Ascending aorta (tissue), 2 donors: Measurements from ENCODE around the gene MAFF. TPM values are rescaled to one million over a fixed set of nuclear protein-coding genes. Genes with fewer than 3 reads are reported as not detected.
"Not testable (repeated sequence)": the region's sequence is repeated elsewhere in the genome, so short reads cannot be mapped to it uniquely, and the experiment has no call there.

Experiments
- DNase-seq, 2 donors: peaks; one replicate each; pipeline ENCODE4 v3.0.0-alpha.2; 2019; ENCODE audit warnings: low spot score in 2 of 2
- H3K27ac ChIP-seq, 2 donors: fragments of 200-600 bp; sonication (generic); one replicate each; pipeline ENCODE4 v1.5.1; 2016 to 2017; ENCODE audit warnings: mild to moderate bottlenecking in 1 of 2
- H3K27me3 ChIP-seq: fragments of 200-600 bp; sonication (generic); one replicate; pipeline ENCODE4 v1.5.1; 2017
- H3K36me3 ChIP-seq, 2 donors: fragments of 200-600 bp; sonication (generic); one replicate each; pipeline ENCODE4 v1.5.1; 2016
- H3K4me1 ChIP-seq, 2 donors: fragments of 200-600 bp; sonication (generic); one replicate each; pipeline ENCODE4 v1.5.1; 2016 to 2017; ENCODE audit warnings: mild to moderate bottlenecking in 1 of 2
- H3K4me3 ChIP-seq, 2 donors: fragments of 200-600 bp; sonication (generic); one replicate each; pipeline ENCODE4 v1.5.1; 2016 to 2017; ENCODE audit warnings: mild to moderate bottlenecking in 1 of 2
- H3K9me3 ChIP-seq, 2 donors: fragments of 200-600 bp; sonication (generic); one replicate each; pipeline ENCODE4 v1.5.1; 2016
- CTCF ChIP-seq, 3 experiments: fragments of 200-600 bp in 2 of 3; fragments of 450-650 bp in 1 of 3; sonication (generic) in 2 of 3; IDR thresholded peaks; one replicate each; pipeline ENCODE4 v1.5.1; 2016 to 2019; ENCODE audit warnings: antibody characterized with exemption in 3 of 3, mild to moderate bottlenecking in 1 of 3, moderate library complexity in 1 of 3
- intact Hi-C: fragments of 100-400 bp; cut with DNase I; formaldehyde crosslinking; loops from one replicate; pipeline ENCODE4 v1.15.1; 2023
- total RNA-seq: library from RNA; depleted of rRNA; stranded (reverse); fragments of >200 nt; gene quantifications from one replicate; pipeline ENCODE4 v1.1.0, GENCODE V29; 2016

Gene MAFF
- total RNA-seq, 1 donor from 2014 or later, result 183 TPM

DNA sequence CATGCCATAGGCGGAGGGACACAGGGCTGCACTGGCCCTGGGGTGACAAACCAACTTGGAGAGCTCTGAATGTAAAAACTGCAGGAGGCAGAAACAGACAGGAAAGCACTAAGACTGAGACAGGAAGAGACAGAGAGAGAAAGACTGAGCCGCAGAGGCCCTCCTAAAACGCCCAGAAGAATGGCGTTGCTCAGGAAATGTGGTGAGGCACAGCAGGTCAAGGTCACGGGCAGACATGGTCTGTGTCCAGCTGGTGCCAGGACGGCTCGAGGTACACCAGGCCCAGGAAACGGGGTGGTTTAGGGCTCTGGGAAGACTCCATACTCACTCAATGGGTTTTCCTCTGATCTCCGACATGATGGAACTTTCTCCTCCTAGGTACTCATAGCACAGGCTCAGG, 29.1 kb downstream of the MAFF start:
- intact Hi-C loops, result no loop called here
- peaks cover 62 to 80% of the 10 kb centered on the region in 2 donors for H3K36me3 ChIP-seq
- no peak for TF ChIP-seq CTCF (IDR thresholded peaks at IDR 0.05)
- no peak overlapping the region for H3K4me3 ChIP-seq
- no peaks in the 10 kb centered on the region for H3K27me3 ChIP-seq
- no peaks in the 10 kb centered on the region for H3K9me3 ChIP-seq
- peak overlapping the region; percentile 59 to 69 for H3K27ac ChIP-seq
- H3K4me1 ChIP-seq, result peaks cover 3 to 11% of the 10 kb centered on the region in 2 donors
- no peak for DNase-seq

DNA sequence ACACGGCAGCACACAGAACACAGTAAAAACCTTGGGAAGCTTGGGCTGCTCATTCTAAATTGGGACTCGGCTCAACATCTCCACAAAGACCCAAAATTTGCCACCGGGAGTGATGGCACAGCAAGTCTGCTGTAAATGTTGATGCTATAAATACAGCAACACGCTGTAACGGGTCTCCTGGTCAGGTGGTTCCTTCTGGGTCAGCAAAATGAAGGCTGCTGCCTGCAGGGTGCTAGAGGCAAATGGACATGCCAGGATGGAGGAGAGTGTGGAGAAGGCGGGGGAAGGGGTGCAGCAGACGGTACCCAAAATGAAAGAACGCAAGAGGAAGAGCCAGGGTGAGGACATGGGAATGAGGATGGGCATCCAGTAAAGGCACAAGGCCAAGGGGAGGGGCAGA, 30.4 kb downstream of the MAFF start:
- no peak overlapping the region for H3K27ac ChIP-seq
- H3K9me3 ChIP-seq, result no peaks in the 10 kb centered on the region
- peaks cover 54 to 80% of the 10 kb centered on the region in 2 donors for H3K36me3 ChIP-seq
- intact Hi-C loops, result no loop called here
- H3K4me1 ChIP-seq, result peaks cover 3 to 11% of the 10 kb centered on the region in 2 donors
- no peak for TF ChIP-seq CTCF (IDR thresholded peaks at IDR 0.05)
- DNase-seq, result no peak
- no peak overlapping the region for H3K4me3 ChIP-seq
- H3K27me3 ChIP-seq, result no peaks in the 10 kb centered on the region

DNA sequence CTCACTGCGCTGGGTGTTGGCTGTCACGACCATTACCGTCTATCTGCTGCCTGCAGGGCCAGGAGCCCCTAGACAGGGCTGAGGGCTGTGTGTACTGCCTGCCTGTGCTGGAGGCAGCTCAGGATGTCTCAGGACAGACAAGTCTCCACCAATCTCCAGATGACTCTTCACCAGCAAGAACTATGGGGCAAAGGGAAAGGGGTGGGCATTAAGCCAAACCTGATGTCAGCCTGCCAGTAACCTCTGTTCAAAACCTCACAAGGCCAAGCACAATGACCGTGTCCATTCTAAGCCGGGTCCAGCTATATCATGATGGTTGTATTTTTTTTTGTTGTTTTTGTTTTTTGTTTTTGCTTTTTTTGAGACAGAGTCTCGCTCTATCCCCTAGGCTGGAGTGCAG, 31.6 kb downstream of the MAFF start:
- peaks cover 5 to 8% of the 10 kb centered on the region in 2 donors for H3K4me1 ChIP-seq
- no peak overlapping the region for H3K4me3 ChIP-seq
- DNase-seq, result no peak
- no peak for TF ChIP-seq CTCF (IDR thresholded peaks at IDR 0.05)
- intact Hi-C loops, result no loop called here
- no peak overlapping the region for H3K27ac ChIP-seq
- no peaks in the 10 kb centered on the region for H3K9me3 ChIP-seq
- H3K27me3 ChIP-seq, result no peaks in the 10 kb centered on the region
- H3K36me3 ChIP-seq, result peaks cover 49 to 72% of the 10 kb centered on the region in 2 donors

DNA sequence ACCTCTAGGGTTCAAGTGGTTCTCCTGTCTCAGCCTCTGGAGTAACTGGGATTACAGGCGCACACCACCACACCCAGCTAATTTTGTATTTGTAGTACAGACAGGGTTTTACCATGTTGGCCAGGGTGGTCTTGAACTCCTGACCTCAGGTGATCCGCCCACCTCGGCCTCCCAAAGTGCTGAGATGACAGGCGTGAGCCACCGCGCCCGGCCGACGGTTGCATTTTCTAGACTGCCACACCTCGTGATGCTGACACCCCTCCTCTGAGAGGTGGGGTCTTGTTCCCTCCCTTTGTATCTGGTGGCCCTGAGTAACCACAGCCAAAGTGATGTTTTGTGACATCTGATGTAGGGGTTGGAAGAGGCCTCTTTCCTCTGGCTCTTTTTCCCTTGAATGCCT, 32.1 kb downstream of the MAFF start:
- peaks cover 8 to 11% of the 10 kb centered on the region in 2 donors for H3K4me1 ChIP-seq
- H3K27me3 ChIP-seq, H3K4me3 ChIP-seq, DNase-seq, intact Hi-C loops, H3K9me3 ChIP-seq, H3K27ac ChIP-seq: not testable (repeated sequence)
- peaks cover 49 to 72% of the 10 kb centered on the region in 2 donors for H3K36me3 ChIP-seq

DNA sequence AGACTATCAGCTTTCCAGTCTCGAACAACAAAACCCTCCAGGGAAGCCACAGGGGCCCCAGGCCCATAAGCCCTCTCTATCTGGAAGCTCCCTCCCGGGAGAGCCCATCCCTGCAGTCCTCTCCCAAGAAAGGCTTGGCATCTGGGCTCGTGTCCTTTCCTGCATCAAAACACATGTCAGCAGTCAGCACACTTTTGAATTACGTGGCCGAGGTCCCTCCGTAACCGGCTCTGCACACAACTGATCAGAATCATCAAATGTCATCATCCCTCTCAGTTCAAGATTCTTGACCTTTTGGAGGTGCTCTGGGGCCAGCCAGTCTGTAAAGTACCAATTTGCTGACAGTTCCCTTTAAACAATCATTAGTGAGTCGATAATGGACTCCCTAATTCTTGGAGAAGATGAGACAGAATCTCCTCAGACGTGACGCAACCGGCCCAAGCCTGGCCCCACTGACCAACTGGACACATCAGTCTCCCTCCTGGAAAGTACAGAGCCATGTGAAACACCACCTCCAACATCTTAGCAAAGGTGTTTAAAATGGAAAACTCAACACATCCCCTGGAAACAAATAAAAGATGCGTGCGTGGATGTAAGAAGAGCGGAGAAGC, 33.6 kb downstream of the MAFF start:
- intact Hi-C loops, result loop anchor here (5.0 kb wide), 1 partner anchor 47 kb away; no protein-coding TSS in a partner anchor
- no peak for TF ChIP-seq CTCF (IDR thresholded peaks at IDR 0.05)
- no peaks in the 10 kb centered on the region for H3K27me3 ChIP-seq
- H3K4me1 ChIP-seq, result peaks cover 6 to 21% of the 10 kb centered on the region in 2 donors
- no peak for DNase-seq
- no peak overlapping the region for H3K27ac ChIP-seq
- H3K36me3 ChIP-seq, result peaks cover 47 to 69% of the 10 kb centered on the region in 2 donors
- no peak overlapping the region for H3K4me3 ChIP-seq
- H3K9me3 ChIP-seq, result no peaks in the 10 kb centered on the region

DNA sequence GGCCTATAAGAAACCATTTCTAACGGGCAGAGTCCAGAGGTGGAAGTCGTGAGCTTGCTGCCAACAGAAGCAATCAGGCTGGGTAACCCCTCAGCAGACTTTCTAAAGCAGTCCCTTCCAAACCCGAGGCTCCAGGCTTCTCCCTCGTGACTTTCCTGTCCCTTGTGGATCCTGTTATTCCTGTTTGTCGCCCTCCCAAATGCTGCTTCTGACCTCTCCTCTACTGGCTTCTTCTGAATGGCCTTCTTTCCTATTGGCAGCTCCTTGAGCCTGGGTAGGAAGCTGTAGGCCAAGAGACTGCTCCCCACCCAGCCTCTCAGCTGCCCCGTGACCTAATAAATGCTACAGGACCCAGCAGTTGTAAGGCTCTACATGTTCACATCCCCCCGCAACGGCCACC, 35.0 kb downstream of the MAFF start:
- Histone ChIP-seq H3K27me3 (no peaks in the 10 kb centered on the region), H3K9me3 (no peaks in the 10 kb centered on the region), H3K4me1 (peaks cover 6 to 31% of the 10 kb centered on the region in 2 donors), H3K4me3 (no peak overlapping the region), H3K27ac (peak overlapping the region in 1 of 2 donors; percentile 0), H3K36me3 (peaks cover 35 to 54% of the 10 kb centered on the region in 2 donors)
- no peak for DNase-seq
- intact Hi-C loops, result loop anchor here (5.0 kb wide), 1 partner anchor 46 kb away; no protein-coding TSS in a partner anchor
- no peak for TF ChIP-seq CTCF (IDR thresholded peaks at IDR 0.05)
